ENCODE data around the gene LRP5. TPM values are rescaled to one million over a fixed set of nuclear protein-coding genes. Genes with fewer than 3 reads are reported as not detected.

Gene LRP5
- total RNA-seq, 4 donors from 2014 or later = 27.3 to 60.1 (median 35.0) TPM

- DNase-seq (ENCODE audit: low spot score in 2 of 2) = no peak
- Histone ChIP-seq H3K36me3 (no peaks in the 10 kb centered on the region), H3K9me3 (no peaks in the 10 kb centered on the region), H3K27ac (peak overlapping the region; percentile 64), H3K4me3 (no peak overlapping the region), H3K4me1 (peaks cover 79% of the 10 kb centered on the region), H3K27me3 (no peaks in the 10 kb centered on the region)
- WGBS = 67% methylated on average over 14 of the region's 14 CpGs
- no peak for TF ChIP-seq POLR2AphosphoS5 (IDR thresholded peaks at IDR 0.05)
- no peak for TF ChIP-seq EP300 (IDR thresholded peaks at IDR 0.05)
- no peak for TF ChIP-seq POLR2A (IDR thresholded peaks at IDR 0.05)
- TF ChIP-seq, protein P1, sequence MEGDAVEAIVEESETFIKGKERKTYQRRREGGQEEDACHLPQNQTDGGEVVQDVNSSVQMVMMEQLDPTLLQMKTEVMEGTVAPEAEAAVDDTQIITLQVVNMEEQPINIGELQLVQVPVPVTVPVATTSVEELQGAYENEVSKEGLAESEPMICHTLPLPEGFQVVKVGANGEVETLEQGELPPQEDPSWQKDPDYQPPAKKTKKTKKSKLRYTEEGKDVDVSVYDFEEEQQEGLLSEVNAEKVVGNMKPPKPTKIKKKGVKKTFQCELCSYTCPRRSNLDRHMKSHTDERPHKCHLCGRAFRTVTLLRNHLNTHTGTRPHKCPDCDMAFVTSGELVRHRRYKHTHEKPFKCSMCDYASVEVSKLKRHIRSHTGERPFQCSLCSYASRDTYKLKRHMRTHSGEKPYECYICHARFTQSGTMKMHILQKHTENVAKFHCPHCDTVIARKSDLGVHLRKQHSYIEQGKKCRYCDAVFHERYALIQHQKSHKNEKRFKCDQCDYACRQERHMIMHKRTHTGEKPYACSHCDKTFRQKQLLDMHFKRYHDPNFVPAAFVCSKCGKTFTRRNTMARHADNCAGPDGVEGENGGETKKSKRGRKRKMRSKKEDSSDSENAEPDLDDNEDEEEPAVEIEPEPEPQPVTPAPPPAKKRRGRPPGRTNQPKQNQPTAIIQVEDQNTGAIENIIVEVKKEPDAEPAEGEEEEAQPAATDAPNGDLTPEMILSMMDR (IDR thresholded peaks at IDR 0.05) = no peak
Observed at GRCh38 chr11:68331338-68331947, 19.1 kb downstream of the LRP5 start.

- Histone ChIP-seq H3K9me3 (no peaks in the 10 kb centered on the region), H3K27ac (peak overlapping the region; percentile 8), H3K27me3 (no peaks in the 10 kb centered on the region), H3K4me1 (peaks cover 80% of the 10 kb centered on the region), H3K4me3 (no peak overlapping the region), H3K36me3 (no peaks in the 10 kb centered on the region)
- no peak for TF ChIP-seq POLR2A (IDR thresholded peaks at IDR 0.05)
- TF ChIP-seq POLR2AphosphoS5 (IDR thresholded peaks at IDR 0.05) = no peak
- TF ChIP-seq, protein P1 (IDR thresholded peaks at IDR 0.05) = no peak
- TF ChIP-seq EP300 (IDR thresholded peaks at IDR 0.05) = no peak
- no peak for DNase-seq (ENCODE audit: low spot score in 2 of 2)
- whole genome bisulfite sequencing = 96% methylated on average over 9 of the region's 9 CpGs
Observed at GRCh38 chr11:68332186-68332585, 19.8 kb downstream of the LRP5 start.

DNA sequence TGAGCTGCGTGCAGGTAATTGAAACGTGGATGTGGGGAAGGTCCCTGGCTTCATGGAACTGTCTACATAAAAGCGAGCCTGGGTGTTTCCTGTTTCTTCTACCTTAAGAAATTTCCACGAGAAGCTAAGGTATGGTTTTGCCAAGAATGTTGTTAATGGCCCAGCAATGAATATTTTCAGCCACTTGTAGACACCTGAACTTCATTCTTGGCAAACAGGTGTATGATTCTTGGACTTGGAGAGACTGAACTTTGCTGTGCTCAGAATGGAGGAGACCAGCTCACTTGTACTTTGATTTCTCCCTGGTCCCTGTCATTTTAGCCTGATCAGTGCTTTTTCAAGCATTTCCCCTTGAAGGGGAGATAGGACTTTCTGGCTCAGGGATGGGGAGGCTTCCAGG lies 20.8 kb downstream of the LRP5 start:
- Histone ChIP-seq H3K4me3 (no peak overlapping the region), H3K36me3 (no peaks in the 10 kb centered on the region), H3K27ac (peak overlapping the region; percentile 29), H3K9me3 (no peaks in the 10 kb centered on the region), H3K4me1 (peaks cover 80% of the 10 kb centered on the region), H3K27me3 (no peaks in the 10 kb centered on the region)
- TF ChIP-seq POLR2AphosphoS5 (IDR thresholded peaks at IDR 0.05) = no peak
- TF ChIP-seq, protein P1 (IDR thresholded peaks at IDR 0.05) = no peak
- TF ChIP-seq EP300 (IDR thresholded peaks at IDR 0.05) = no peak
- no peak for TF ChIP-seq POLR2A (IDR thresholded peaks at IDR 0.05)
- DNase-seq (ENCODE audit: low spot score in 2 of 2) = no peak
- WGBS = 49% methylated on average over 4 of the region's 4 CpGs

- no peak overlapping the region for H3K27ac ChIP-seq
- H3K36me3 ChIP-seq = no peaks in the 10 kb centered on the region
- no peaks in the 10 kb centered on the region for H3K27me3 ChIP-seq
- 89% methylated on average over 4 of the region's 4 CpGs for WGBS
- peaks cover 77% of the 10 kb centered on the region for H3K4me1 ChIP-seq
- H3K9me3 ChIP-seq = no peaks in the 10 kb centered on the region
- TF ChIP-seq, protein P1 (IDR thresholded peaks at IDR 0.05) = no peak
- no peak for TF ChIP-seq POLR2AphosphoS5 (IDR thresholded peaks at IDR 0.05)
- TF ChIP-seq POLR2A (IDR thresholded peaks at IDR 0.05) = no peak
- TF ChIP-seq EP300 (IDR thresholded peaks at IDR 0.05) = no peak
- no peak for DNase-seq (ENCODE audit: low spot score in 2 of 2)
- no peak overlapping the region for H3K4me3 ChIP-seq
Observed at GRCh38 chr11:68334923-68335322, 22.5 kb downstream of the LRP5 start.

GRCh38 chr11:68335683-68336082 lies 23.3 kb downstream of the LRP5 start:
- TF ChIP-seq EP300 (IDR thresholded peaks at IDR 0.05) = no peak
- TF ChIP-seq, protein P1 (IDR thresholded peaks at IDR 0.05) = no peak
- TF ChIP-seq POLR2A (IDR thresholded peaks at IDR 0.05) = no peak
- no peak for TF ChIP-seq POLR2AphosphoS5 (IDR thresholded peaks at IDR 0.05)
- H3K4me3 ChIP-seq = no peak overlapping the region
- no peak for DNase-seq (ENCODE audit: low spot score in 2 of 2)
- WGBS = 56% methylated on average over 8 of the region's 8 CpGs
- H3K27ac ChIP-seq = no peak overlapping the region
- no peaks in the 10 kb centered on the region for H3K9me3 ChIP-seq
- H3K27me3 ChIP-seq = no peaks in the 10 kb centered on the region
- peaks cover 77% of the 10 kb centered on the region for H3K4me1 ChIP-seq
- no peaks in the 10 kb centered on the region for H3K36me3 ChIP-seq

Measured in suprapubic skin (tissue), 4 donors.